Gastroesophageal sphincter (tissue), 4 donors: ENCODE results near the gene ZFR. TPM values are rescaled to one million over a fixed set of nuclear protein-coding genes. Genes with fewer than 3 reads are reported as not detected.
"Not testable (repeated sequence)": the region's sequence is repeated elsewhere in the genome, so short reads cannot be mapped to it uniquely, and the experiment has no call there.

ENCODE experiments used
- ATAC-seq: fragments of 150-250 bp; one replicate; pipeline ENCODE4 v1.9.1; 2016; ENCODE audit warnings: mild to moderate bottlenecking, moderate library complexity
- H3K27ac ChIP-seq, 4 donors: fragments of 200-600 bp; sonication (generic) in 3 of 4; 1 replicate in 3 of 4; 2 replicates in 1 of 4; pipeline ENCODE4 v1.5.1; 2016 to 2019
- H3K27me3 ChIP-seq: fragments of 200-600 bp; sonication (generic); one replicate; pipeline ENCODE4 v1.5.1; 2019
- H3K36me3 ChIP-seq, 2 donors: fragments of 200-600 bp; sonication (generic); one replicate each; pipeline ENCODE4 v1.5.1; 2019; ENCODE audit warnings: control low read depth in 1 of 2
- H3K4me1 ChIP-seq, 3 donors: fragments of 200-600 bp; sonication (generic); 1 replicate in 2 of 3; 2 replicates in 1 of 3; pipeline ENCODE4 v1.5.1; 2016 to 2019; ENCODE audit warnings: control low read depth in 2 of 3
- H3K4me3 ChIP-seq, 2 donors: fragments of 200-600 bp; sonication (generic); one replicate each; pipeline ENCODE4 v1.5.1; 2019; ENCODE audit warnings: mild to moderate bottlenecking in 1 of 2, moderate library complexity in 1 of 2
- H3K9me3 ChIP-seq, 3 donors: fragments of 200-600 bp; sonication (generic); one replicate each; pipeline ENCODE4 v1.5.1; 2017 to 2019; ENCODE audit warnings: control low read depth in 2 of 3
- EP300 ChIP-seq: sonication (generic); formaldehyde crosslinking; IDR thresholded peaks from one replicate; pipeline ENCODE4 v1.6.1; 2017; ENCODE audit warnings: antibody characterized with exemption, mild to moderate bottlenecking
- POLR2A ChIP-seq, 2 donors: fragments of 450-650 bp; IDR thresholded peaks; one replicate each; pipeline ENCODE4 v1.6.1; 2017; ENCODE audit warnings: antibody characterized with exemption in 2 of 2, mild to moderate bottlenecking in 2 of 2, moderate library complexity in 1 of 2
- POLR2AphosphoS5 ChIP-seq: sonication (generic); formaldehyde crosslinking; IDR thresholded peaks from one replicate; pipeline ENCODE4 v1.6.1; 2017; ENCODE audit warnings: antibody characterized with exemption
- WGBS, 2 donors: methylation state at CpG; one replicate each; pipeline ENCODE4 v1.1.5; 2018; ENCODE audit warnings: low coverage in 1 of 2; 5-methylcytosine and 5-hydroxymethylcytosine counted together
- total RNA-seq, 4 donors: library from RNA; depleted of rRNA; stranded (reverse); fragments of >200 nt; gene quantifications; one replicate each; pipeline ENCODE4 v1.1.0, GENCODE V29; 2016
- TF ChIP-seq, protein P1 (sequence below), 4 experiments: fragments of 200-600 bp in 2 of 4; fragments of 450-650 bp in 2 of 4; sonication (generic) in 1 of 4; IDR thresholded peaks; one replicate each; pipeline ENCODE4 v1.5.1; 2017 to 2019; ENCODE audit warnings: antibody characterized with exemption in 4 of 4, mild to moderate bottlenecking in 2 of 4, moderate library complexity in 2 of 4

The ZFR gene
- total RNA-seq, 4 donors from 2014 or later, result 92.9 to 108 (median 100) TPM

DNA sequence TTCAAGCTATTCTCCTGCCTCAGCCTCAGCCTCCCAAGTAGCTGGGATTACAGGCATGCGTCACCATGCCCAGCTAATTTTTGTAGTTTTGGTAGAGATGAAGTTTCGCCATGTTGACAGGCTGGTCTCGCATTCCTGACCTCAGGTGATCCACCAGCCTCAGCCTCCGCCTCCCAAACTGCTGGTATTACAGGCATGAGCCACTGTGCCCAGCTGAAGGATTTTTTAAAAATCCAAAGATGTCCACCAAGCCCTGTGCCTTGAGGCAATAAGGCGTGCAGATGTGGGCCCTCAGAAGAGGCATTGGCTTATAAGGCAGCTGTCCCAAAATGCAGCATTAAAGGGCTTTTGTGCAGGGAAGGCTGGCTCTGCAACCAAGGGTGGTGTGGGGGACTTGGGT is 10.3 kb upstream of the ZFR start:
- H3K27me3 ChIP-seq, result no peaks in the 10 kb centered on the region
- H3K9me3 ChIP-seq, result no peaks in the 10 kb centered on the region
- H3K4me1 ChIP-seq, result no peaks in the 10 kb centered on the region
- no peaks in the 10 kb centered on the region for H3K36me3 ChIP-seq
- H3K4me3 ChIP-seq, result no peak overlapping the region
- H3K27ac ChIP-seq, result no peak overlapping the region
- WGBS, 2 donors, result 60 to 86% methylated on average over 1 of the region's 5 CpGs
- no peak for TF ChIP-seq EP300
- TF ChIP-seq POLR2A (IDR thresholded peaks at IDR 0.05), result no peak
- TF ChIP-seq, protein P1, sequence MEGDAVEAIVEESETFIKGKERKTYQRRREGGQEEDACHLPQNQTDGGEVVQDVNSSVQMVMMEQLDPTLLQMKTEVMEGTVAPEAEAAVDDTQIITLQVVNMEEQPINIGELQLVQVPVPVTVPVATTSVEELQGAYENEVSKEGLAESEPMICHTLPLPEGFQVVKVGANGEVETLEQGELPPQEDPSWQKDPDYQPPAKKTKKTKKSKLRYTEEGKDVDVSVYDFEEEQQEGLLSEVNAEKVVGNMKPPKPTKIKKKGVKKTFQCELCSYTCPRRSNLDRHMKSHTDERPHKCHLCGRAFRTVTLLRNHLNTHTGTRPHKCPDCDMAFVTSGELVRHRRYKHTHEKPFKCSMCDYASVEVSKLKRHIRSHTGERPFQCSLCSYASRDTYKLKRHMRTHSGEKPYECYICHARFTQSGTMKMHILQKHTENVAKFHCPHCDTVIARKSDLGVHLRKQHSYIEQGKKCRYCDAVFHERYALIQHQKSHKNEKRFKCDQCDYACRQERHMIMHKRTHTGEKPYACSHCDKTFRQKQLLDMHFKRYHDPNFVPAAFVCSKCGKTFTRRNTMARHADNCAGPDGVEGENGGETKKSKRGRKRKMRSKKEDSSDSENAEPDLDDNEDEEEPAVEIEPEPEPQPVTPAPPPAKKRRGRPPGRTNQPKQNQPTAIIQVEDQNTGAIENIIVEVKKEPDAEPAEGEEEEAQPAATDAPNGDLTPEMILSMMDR (IDR thresholded peaks at IDR 0.05), result no peak
- no peak for TF ChIP-seq POLR2AphosphoS5
- ATAC-seq, result no peak

DNA sequence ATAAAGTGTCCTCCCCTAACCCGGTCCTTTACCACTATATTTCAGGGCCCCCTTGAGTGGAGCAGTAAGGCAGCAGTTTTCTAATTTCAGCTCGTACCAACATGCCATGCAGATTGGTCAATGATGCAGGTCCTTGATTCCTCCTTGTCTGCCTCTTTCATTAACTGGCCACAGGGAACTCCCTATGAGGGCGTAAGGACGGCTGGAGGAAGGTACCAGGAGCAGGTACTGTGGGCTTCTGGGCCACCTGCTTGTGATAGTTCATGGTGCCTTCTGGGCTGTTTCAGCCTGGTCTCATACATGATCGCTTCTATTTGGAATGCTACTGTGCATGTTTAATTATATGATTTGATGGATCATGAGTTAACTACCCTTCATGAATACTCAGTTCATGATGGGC is 9.4 kb upstream of the ZFR start:
- no peak for ATAC-seq
- no peak overlapping the region for H3K27ac ChIP-seq
- H3K4me1 ChIP-seq, result no peaks in the 10 kb centered on the region
- H3K36me3 ChIP-seq, result no peaks in the 10 kb centered on the region
- H3K4me3 ChIP-seq, result no peak overlapping the region
- H3K9me3 ChIP-seq, result no peaks in the 10 kb centered on the region
- TF ChIP-seq POLR2A (IDR thresholded peaks at IDR 0.05) (no peak), EP300 (no peak), POLR2AphosphoS5 (no peak)
- TF ChIP-seq, protein P1 (IDR thresholded peaks at IDR 0.05), result no peak
- no peaks in the 10 kb centered on the region for H3K27me3 ChIP-seq
- 88 to 100% methylated on average over 1 to 2 of the region's 5 CpGs for WGBS, 2 donors

DNA sequence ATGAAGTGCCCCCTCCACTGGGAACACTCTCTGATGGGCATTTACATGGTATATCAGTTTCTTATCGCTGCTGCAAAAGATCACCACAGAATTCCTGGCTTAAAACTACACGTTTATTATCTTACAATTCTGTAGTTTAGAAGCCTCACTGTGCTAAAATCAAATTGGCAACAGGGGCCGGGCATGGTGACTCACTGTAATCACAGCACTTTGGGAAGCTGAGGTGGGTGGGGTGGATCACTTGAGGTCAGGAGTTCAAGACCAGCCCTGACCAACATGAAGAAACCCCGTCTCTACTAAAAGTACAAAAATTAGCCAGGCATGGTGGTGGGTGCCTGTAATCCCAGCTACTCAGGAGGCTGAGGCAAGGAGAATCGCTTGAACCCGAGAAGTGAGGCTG is 7.8 kb upstream of the ZFR start:
- WGBS, 2 donors, result 70 to 85% methylated on average over 6 of the region's 6 CpGs
- not testable (repeated sequence) for H3K36me3 ChIP-seq, H3K27ac ChIP-seq, H3K27me3 ChIP-seq, H3K4me1 ChIP-seq, ATAC-seq, H3K4me3 ChIP-seq, H3K9me3 ChIP-seq

DNA sequence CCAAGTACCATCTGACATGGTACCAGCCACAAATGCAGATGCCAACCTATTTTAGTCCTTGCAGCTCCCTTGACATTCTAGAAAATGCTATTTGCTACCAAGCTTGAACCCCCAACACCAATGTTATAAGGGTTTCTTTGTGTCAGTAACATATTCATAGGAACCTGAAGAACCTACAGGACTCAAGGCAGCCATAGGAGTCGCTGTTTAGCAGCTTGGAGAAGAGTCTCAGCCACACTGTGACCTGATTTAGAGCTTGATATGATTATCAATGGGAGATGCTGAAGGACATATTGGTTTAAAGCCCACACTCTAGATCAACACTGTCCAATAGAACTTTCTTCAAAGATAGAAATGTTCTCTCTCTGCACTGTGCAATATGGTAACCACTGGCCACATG is 6.4 kb upstream of the ZFR start:
- WGBS, 2 donors, result 45 to 60% methylated on average over 1 of the region's 1 CpG
- H3K36me3 ChIP-seq, result no peaks in the 10 kb centered on the region
- TF ChIP-seq, protein P1 (IDR thresholded peaks at IDR 0.05), result no peak
- H3K4me1 ChIP-seq, result no peaks in the 10 kb centered on the region
- no peak overlapping the region for H3K27ac ChIP-seq
- no peak for ATAC-seq
- no peaks in the 10 kb centered on the region for H3K27me3 ChIP-seq
- H3K4me3 ChIP-seq, result no peak overlapping the region
- H3K9me3 ChIP-seq, result no peaks in the 10 kb centered on the region

DNA sequence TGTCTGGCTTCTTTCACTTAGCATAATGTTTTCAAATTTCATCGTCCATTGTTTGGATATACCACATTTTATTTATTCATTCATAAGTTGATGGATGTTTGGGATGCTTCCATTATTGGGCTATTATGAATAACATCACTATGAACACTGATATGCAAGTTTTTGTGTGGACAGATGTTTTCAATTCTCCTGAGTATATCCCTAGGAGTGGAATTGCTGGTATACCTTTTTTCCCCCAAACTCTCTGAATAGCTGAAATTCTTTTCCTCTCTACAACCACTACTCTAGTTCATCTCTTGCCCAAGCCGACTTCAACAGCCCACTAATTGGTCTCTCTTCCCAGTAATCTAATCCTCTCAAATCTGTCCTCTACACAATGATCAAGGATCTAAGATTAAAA is 4.7 kb upstream of the ZFR start:
- no peak overlapping the region for H3K27ac ChIP-seq
- H3K36me3 ChIP-seq, result no peaks in the 10 kb centered on the region
- WGBS, 2 donors, result 30 to 38% methylated on average over 1 of the region's 2 CpGs
- TF ChIP-seq, protein P1 (IDR thresholded peaks at IDR 0.05), result no peak
- TF ChIP-seq POLR2AphosphoS5, result no peak
- no peak for TF ChIP-seq POLR2A (IDR thresholded peaks at IDR 0.05)
- TF ChIP-seq EP300, result no peak
- no peak overlapping the region for H3K4me3 ChIP-seq
- no peak for ATAC-seq
- H3K4me1 ChIP-seq, result peaks cover 0 to 7% (median 0%) of the 10 kb centered on the region in 3 donors
- no peaks in the 10 kb centered on the region for H3K9me3 ChIP-seq
- no peaks in the 10 kb centered on the region for H3K27me3 ChIP-seq

DNA sequence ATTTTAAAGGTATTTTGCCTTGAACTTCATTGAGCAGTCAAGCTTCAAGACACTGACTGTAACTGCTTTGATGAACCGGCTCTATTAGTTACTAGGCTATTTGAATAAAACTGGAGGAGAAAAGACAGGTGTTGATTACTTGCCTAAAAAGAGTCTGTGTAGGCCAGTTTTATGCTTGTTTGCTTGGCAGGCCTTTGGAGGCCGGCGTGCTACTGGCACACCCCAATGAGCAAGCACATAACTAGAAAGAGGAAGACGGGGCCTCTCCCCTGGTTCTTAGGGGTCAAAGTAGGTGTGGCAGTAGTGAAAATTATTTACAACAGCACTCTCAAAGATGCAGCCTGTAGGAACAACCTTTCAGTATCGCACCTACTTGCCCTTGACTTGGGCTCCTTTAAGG is 2.1 kb upstream of the ZFR start:
- H3K9me3 ChIP-seq, result no peaks in the 10 kb centered on the region
- H3K27me3 ChIP-seq, result no peaks in the 10 kb centered on the region
- WGBS, 2 donors, result 83 to 86% methylated on average over 4 of the region's 5 CpGs
- TF ChIP-seq, protein P1 (IDR thresholded peaks at IDR 0.05), result no peak
- TF ChIP-seq EP300 (no peak), POLR2A (IDR thresholded peaks at IDR 0.05) (no peak), POLR2AphosphoS5 (no peak)
- no peaks in the 10 kb centered on the region for H3K36me3 ChIP-seq
- H3K4me1 ChIP-seq, result peaks cover 0 to 28% (median 0%) of the 10 kb centered on the region in 3 donors
- no peak overlapping the region for H3K27ac ChIP-seq
- H3K4me3 ChIP-seq, result no peak overlapping the region
- no peak for ATAC-seq
